CD4-positive, CD25-positive, alpha-beta regulatory T cell (primary cell): ENCODE measurements around the gene TMEM11. TPM values are rescaled to one million over a fixed set of nuclear protein-coding genes. Genes with fewer than 3 reads are reported as not detected.

Source experiments
- ATAC-seq, 2 donors: fragments of 150-1000 bp; cut with Tn5 transposase; one replicate each; pipeline ENCODE4 v1.10.0; 2021; ENCODE audit warnings: low read depth in 2 of 2, moderate number of reproducible peaks in 2 of 2, moderate library complexity in 1 of 2
- DNase-seq, 3 donors: peaks; one replicate each; pipeline versions ENCODE4 v3.0.0 to v3.0.0-alpha.2; 2012 to 2022; ENCODE audit warnings: mixed read lengths in 1 of 3
- H3K27ac ChIP-seq: one replicate; pipeline ENCODE4 v1.7.0; 2013; ENCODE audit warnings: mild to moderate bottlenecking, low read length; ENCODE audit not compliant: insufficient read depth, poor library complexity, severe bottlenecking
- H3K27me3 ChIP-seq: one replicate; pipeline ENCODE4 v1.7.0; 2013; ENCODE audit warnings: low read length; ENCODE audit not compliant: control insufficient read depth, insufficient read depth
- H3K36me3 ChIP-seq: one replicate; pipeline ENCODE4 v1.7.0; 2013; ENCODE audit warnings: mild to moderate bottlenecking, low read length, moderate library complexity; ENCODE audit not compliant: control insufficient read depth, insufficient read depth
- H3K4me1 ChIP-seq: 2 replicates; pipeline ENCODE4 v1.7.0; 2013; ENCODE audit warnings: mild to moderate bottlenecking, low read length; ENCODE audit not compliant: insufficient read depth, control insufficient read depth, poor library complexity, severe bottlenecking
- H3K4me3 ChIP-seq: one replicate; pipeline ENCODE4 v1.7.0; 2013; ENCODE audit warnings: low read depth, mild to moderate bottlenecking, low read length, moderate library complexity
- H3K9me3 ChIP-seq, 2 experiments: 1 replicate in 1 of 2; 2 replicates in 1 of 2; pipeline ENCODE4 v1.7.0; 2013; ENCODE audit warnings: low read length in 2 of 2, mild to moderate bottlenecking in 1 of 2, moderate library complexity in 1 of 2; ENCODE audit not compliant: control insufficient read depth in 2 of 2
- H3K27ac Mint-ChIP-seq, 3 donors: one replicate each; pipeline ENCODE4 v1.8.0; 2020 to 2022; ENCODE audit warnings: mild to moderate bottlenecking in 3 of 3, mixed read lengths in 3 of 3, moderate library complexity in 2 of 3
- H3K27me3 Mint-ChIP-seq: one replicate; pipeline ENCODE4 v1.8.0; 2022; ENCODE audit warnings: mild to moderate bottlenecking, mixed read lengths
- H3K36me3 Mint-ChIP-seq: one replicate; pipeline ENCODE4 v1.8.0; 2020; ENCODE audit warnings: mixed read lengths
- H3K4me1 Mint-ChIP-seq, 4 donors: one replicate each; pipeline ENCODE4 v1.8.0; 2020 to 2022; ENCODE audit warnings: mixed read lengths in 4 of 4, mild to moderate bottlenecking in 1 of 4
- H3K4me3 Mint-ChIP-seq, 4 donors: one replicate each; pipeline ENCODE4 v1.8.0; 2020 to 2022; ENCODE audit warnings: mild to moderate bottlenecking in 4 of 4, mixed read lengths in 4 of 4, moderate library complexity in 3 of 4
- H3K9me3 Mint-ChIP-seq, 7 donors: one replicate each; pipeline ENCODE4 v1.8.0; 2020 to 2022; ENCODE audit warnings: mixed read lengths in 7 of 7, mild to moderate bottlenecking in 3 of 7, moderate library complexity in 2 of 7
- polyA plus RNA-seq, 4 donors: library from polyadenylated mRNA; unstranded; fragments of 300-500 nt; fragmentation: Illumina TruSeq; gene quantifications; one replicate each; pipeline ENCODE4 v1.2.3, GENCODE V29; 2021
- total RNA-seq: library from RNA; stranded (reverse); gene quantifications from one replicate; pipeline ENCODE4 v1.2.3, GENCODE V29; 2022

The TMEM11 gene
- total and polyA plus RNA-seq, 5 donors from 2014 or later = 16.1 to 50.3 (median 43.2) TPM

DNA sequence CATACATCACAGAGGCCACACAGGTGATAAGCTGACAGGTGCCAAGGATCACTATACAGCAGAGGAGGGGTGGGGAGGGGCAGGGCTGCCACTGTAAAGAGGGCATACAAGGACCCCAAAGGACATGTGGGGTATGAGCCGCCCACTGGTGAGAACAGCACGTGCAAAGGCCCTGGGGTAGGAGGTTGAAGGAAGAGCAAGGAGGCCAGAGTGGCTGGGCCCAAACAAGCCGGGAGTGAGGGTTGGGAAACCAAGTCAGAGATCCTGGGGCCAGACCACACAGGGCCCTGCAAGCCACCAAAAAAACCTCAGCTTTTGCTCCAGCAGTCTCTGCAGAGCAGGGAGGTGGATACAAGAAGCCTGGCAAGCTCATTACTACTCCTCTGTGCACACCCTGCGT is 32.7 kb upstream of the TMEM11 start:
- no peaks in the 10 kb centered on the region for H3K9me3 Mint-ChIP-seq
- peaks cover 3% of the 10 kb centered on the region for H3K36me3 ChIP-seq
- no peak overlapping the region for H3K27ac ChIP-seq
- DNase-seq (no peak), ATAC-seq (no peak)
- H3K27ac Mint-ChIP-seq = peak overlapping the region in 1 of 3 donors; percentile 55
- no peak overlapping the region for H3K4me3 ChIP-seq
- no peaks in the 10 kb centered on the region for H3K27me3 ChIP-seq
- H3K4me1 Mint-ChIP-seq = peaks cover 10 to 57% (median 36%) of the 10 kb centered on the region in 4 donors
- H3K4me3 Mint-ChIP-seq = peak overlapping the region in 1 of 4 donors; percentile 61
- H3K9me3 ChIP-seq = no peaks in the 10 kb centered on the region
- H3K4me1 ChIP-seq = peaks cover 15% of the 10 kb centered on the region
- no peaks in the 10 kb centered on the region for H3K27me3 Mint-ChIP-seq
- H3K36me3 Mint-ChIP-seq = peaks cover 4% of the 10 kb centered on the region

DNA sequence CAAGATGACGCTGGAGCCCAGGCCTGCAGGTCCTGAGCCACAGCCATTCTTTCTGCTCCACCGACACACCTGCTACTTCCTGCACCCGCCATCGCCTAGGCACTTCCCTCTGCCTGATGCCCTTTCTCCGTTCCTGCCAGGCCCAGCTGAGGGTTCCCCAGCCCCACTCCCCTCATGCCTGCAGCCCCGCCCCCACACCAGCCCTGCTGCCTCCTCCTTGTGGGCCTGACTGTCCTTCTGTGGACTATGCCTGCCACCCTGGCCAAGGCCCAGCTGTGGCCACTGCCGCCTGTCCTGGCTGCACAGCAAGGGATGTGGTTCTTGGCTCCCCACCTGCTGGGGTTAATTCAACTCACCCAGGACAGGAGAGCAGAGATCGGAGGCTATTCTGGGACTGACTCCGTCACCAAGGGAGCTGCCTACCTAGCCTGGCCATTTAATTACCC is 31.7 kb upstream of the TMEM11 start:
- Histone ChIP-seq H3K36me3 (peaks cover 3% of the 10 kb centered on the region), H3K4me1 (peaks cover 5% of the 10 kb centered on the region), H3K27me3 (no peaks in the 10 kb centered on the region), H3K27ac (no peak overlapping the region), H3K9me3 (no peaks in the 10 kb centered on the region), H3K4me3 (no peak overlapping the region)
- H3K9me3 Mint-ChIP-seq = no peaks in the 10 kb centered on the region
- peak overlapping the region in 2 of 3 donors; percentile 23 to 55 for H3K27ac Mint-ChIP-seq
- H3K36me3 Mint-ChIP-seq = peaks cover 4% of the 10 kb centered on the region
- DNase-seq = no peak
- H3K27me3 Mint-ChIP-seq = no peaks in the 10 kb centered on the region
- H3K4me1 Mint-ChIP-seq = peaks cover 8 to 48% (median 29%) of the 10 kb centered on the region in 4 donors
- H3K4me3 Mint-ChIP-seq = no peak overlapping the region
- no peak for ATAC-seq

GRCh38 chr17:21243516-21244303 is 29.7 kb upstream of the TMEM11 start:
- H3K4me1 ChIP-seq = no peaks in the 10 kb centered on the region

DNA sequence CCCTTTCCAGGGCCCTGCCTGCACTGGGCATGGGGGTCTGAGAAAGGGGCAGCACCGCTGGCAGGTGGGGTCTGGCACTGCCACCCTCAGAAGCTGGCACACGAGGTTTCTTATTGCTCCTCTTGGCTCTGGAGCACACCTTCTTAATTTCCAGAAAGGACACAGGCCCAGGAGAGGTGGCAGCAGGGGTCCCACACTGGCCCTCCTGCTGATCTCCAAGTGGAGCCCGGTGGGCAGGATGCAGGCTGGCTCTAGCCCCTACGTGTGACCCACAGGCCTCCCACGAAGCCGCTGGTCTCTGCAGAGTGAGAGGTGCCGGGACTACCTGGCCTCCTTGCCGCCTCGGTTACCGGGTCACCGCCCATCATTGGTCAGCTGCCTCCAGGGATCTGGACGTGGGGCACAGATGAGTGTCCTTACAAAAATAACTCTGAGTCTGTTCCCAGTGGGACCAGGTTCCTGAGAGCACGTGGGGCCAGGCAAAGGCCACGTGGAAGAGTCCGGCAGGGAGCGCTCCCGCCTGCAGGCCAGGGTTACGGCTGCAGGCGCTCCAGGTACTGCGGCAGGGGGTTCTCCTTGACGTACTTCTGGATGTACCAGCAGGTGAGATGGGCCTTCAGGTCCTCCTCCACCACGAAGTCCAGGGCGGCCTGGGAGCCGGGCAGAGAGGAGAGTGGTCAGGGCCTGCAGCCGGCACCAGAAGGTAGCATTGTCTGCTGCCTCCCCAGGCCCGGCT is 29.0 kb upstream of the TMEM11 start:
- H3K9me3 Mint-ChIP-seq = no peaks in the 10 kb centered on the region
- no peak overlapping the region for H3K4me3 Mint-ChIP-seq
- no peak overlapping the region for H3K27ac Mint-ChIP-seq
- H3K36me3 Mint-ChIP-seq = no peaks in the 10 kb centered on the region
- Histone ChIP-seq H3K9me3 (no peaks in the 10 kb centered on the region), H3K4me3 (no peak overlapping the region), H3K27ac (no peak overlapping the region), H3K27me3 (no peaks in the 10 kb centered on the region), H3K4me1 (no peaks in the 10 kb centered on the region), H3K36me3 (peaks cover 3% of the 10 kb centered on the region)
- H3K4me1 Mint-ChIP-seq = peaks cover 0 to 32% (median 14%) of the 10 kb centered on the region in 4 donors
- DNase-seq = no peak
- no peaks in the 10 kb centered on the region for H3K27me3 Mint-ChIP-seq
- ATAC-seq = no peak

More at GRCh38 chr17:21243516-21244303, 29.7 kb upstream of the TMEM11 start:
- Histone ChIP-seq H3K9me3 (no peaks in the 10 kb centered on the region), H3K36me3 (peaks cover 3% of the 10 kb centered on the region), H3K27ac (no peak overlapping the region), H3K4me3 (no peak overlapping the region), H3K27me3 (no peaks in the 10 kb centered on the region)
- DNase-seq = no peak
- peaks cover 0 to 38% (median 18%) of the 10 kb centered on the region in 4 donors for H3K4me1 Mint-ChIP-seq
- H3K27ac Mint-ChIP-seq = peak overlapping the region in 1 of 3 donors; percentile 20
- no peaks in the 10 kb centered on the region for H3K27me3 Mint-ChIP-seq
- H3K4me3 Mint-ChIP-seq = peak overlapping the region in 1 of 4 donors; percentile 13
- no peak for ATAC-seq
- H3K9me3 Mint-ChIP-seq = no peaks in the 10 kb centered on the region
- no peaks in the 10 kb centered on the region for H3K36me3 Mint-ChIP-seq

DNA sequence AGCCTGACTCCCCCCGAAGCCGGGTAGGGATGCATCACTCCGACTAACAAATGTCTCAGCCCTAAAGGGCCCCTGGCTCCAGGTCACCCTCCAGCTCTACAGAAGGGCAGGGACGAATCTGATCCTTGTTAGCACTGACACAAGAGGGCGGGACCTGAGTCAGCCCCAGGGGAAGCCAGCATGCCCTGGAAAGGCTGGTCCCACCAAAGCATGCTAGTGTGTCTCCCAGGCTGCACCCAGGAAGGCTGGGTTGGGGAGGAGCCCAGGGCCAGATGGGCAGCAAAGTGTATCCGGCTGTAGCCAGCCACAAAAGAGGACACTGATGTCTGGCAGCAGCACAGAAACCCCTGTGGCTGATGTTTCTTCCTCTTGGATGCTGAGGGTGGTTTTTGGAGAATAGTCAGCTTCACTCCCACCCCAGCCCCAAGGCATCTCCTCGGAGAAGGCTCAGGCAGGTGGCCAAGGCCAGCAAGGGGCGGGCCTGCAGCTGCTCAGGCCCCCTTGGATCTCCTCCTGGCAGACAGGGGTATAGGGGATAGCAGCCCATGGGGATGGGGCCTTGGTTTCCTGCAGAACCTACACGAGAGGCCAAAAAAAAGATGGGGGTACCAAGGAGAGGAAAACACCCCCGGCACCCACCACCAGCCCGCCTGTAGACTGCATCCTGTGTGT is 28.2 kb upstream of the TMEM11 start:
- Histone ChIP-seq H3K9me3 (no peaks in the 10 kb centered on the region), H3K27ac (no peak overlapping the region), H3K4me1 (no peaks in the 10 kb centered on the region), H3K4me3 (no peak overlapping the region), H3K36me3 (peaks cover 3% of the 10 kb centered on the region), H3K27me3 (no peaks in the 10 kb centered on the region)
- H3K9me3 Mint-ChIP-seq = peaks cover 0 to 2% (median 0%) of the 10 kb centered on the region in 7 donors
- no peaks in the 10 kb centered on the region for H3K27me3 Mint-ChIP-seq
- H3K27ac Mint-ChIP-seq = no peak overlapping the region
- peaks cover 0 to 28% (median 14%) of the 10 kb centered on the region in 4 donors for H3K4me1 Mint-ChIP-seq
- ATAC-seq (no peak), DNase-seq (no peak)
- no peaks in the 10 kb centered on the region for H3K36me3 Mint-ChIP-seq
- H3K4me3 Mint-ChIP-seq = peak overlapping the region in 1 of 4 donors; percentile 10

- Histone ChIP-seq H3K4me1 (no peaks in the 10 kb centered on the region), H3K27ac (no peak overlapping the region), H3K36me3 (peaks cover 3% of the 10 kb centered on the region), H3K4me3 (no peak overlapping the region), H3K9me3 (no peaks in the 10 kb centered on the region), H3K27me3 (no peaks in the 10 kb centered on the region)
- H3K4me3 Mint-ChIP-seq = no peak overlapping the region
- DNase-seq (no peak), ATAC-seq (no peak)
- H3K4me1 Mint-ChIP-seq = peaks cover 0 to 28% (median 13%) of the 10 kb centered on the region in 4 donors
- H3K27ac Mint-ChIP-seq = no peak overlapping the region
- no peaks in the 10 kb centered on the region for H3K36me3 Mint-ChIP-seq
- peaks cover 0 to 2% (median 0%) of the 10 kb centered on the region in 7 donors for H3K9me3 Mint-ChIP-seq
- H3K27me3 Mint-ChIP-seq = no peaks in the 10 kb centered on the region
Observed at GRCh38 chr17:21241564-21241963, 27.6 kb upstream of the TMEM11 start.

DNA sequence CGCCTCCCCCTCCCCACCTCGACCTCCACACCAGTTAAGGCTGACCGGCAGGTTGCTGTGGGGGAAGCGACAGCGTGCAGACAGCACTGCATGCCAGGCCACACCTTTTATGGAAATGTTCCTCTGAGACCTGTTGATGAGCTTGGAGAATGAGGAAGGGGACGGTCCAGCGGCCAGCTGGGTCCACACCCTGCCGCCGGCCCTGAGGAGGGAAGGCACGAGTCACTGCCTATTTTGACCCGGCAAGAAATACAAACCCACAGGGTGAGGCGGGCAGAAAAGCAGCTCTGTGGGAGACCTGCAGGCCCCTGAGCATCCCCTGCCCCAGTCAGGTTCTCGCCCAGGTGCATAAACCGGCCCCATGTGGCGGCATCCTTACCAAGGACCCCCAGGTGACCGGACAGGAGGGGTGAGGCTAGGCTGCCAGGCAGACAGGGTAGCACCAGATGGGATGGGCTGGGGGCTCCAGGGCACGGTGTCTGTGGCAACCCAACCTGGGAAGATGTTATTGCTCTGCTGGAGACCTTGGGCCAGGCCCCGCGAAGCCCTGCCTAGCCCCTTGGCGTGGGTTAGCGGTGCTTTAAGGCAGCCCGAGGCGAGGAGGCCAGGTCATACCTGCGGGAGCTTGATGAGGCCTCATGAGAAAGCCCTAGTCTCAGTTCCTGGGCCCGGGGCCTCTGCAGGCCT is 26.6 kb upstream of the TMEM11 start:
- no peaks in the 10 kb centered on the region for H3K27me3 ChIP-seq
- Mint-ChIP-seq H3K9me3 (peaks cover 0 to 4% (median 0%) of the 10 kb centered on the region in 7 donors), H3K27ac (no peak overlapping the region), H3K4me1 (peaks cover 0 to 19% (median 7%) of the 10 kb centered on the region in 4 donors), H3K36me3 (no peaks in the 10 kb centered on the region), H3K4me3 (no peak overlapping the region), H3K27me3 (no peaks in the 10 kb centered on the region)
- no peaks in the 10 kb centered on the region for H3K9me3 ChIP-seq
- H3K4me1 ChIP-seq = no peaks in the 10 kb centered on the region
- ATAC-seq = no peak
- no peak overlapping the region for H3K4me3 ChIP-seq
- DNase-seq = no peak
- H3K36me3 ChIP-seq = peaks cover 3% of the 10 kb centered on the region
- H3K27ac ChIP-seq = no peak overlapping the region
